GM13976 (cell line): ENCODE results near the gene SNX15.
"Not testable (repeated sequence)": the region's sequence is repeated elsewhere in the genome, so short reads cannot be mapped to it uniquely, and the experiment has no call there.

Experiments
- DNase-seq: peaks from one replicate; pipeline ENCODE4 v3.0.0; 2012; ENCODE audit warnings: low spot score
- CTCF ChIP-seq: IDR thresholded peaks from 2 replicates; pipeline ENCODE4 v1.5.1; 2012; ENCODE audit warnings: borderline replicate concordance, mild to moderate bottlenecking; ENCODE audit not compliant: insufficient read depth; ENCODE audit errors: extremely low read depth, missing control alignments, control extremely low read depth
- in situ Hi-C: fragments of 300-500 bp; cut with MboI; formaldehyde crosslinking; loops from one replicate; pipeline ENCODE4 v1.12.0; 2022; ENCODE audit warnings: low sequenced_read_pairs, mixed read lengths, inconsistent platforms; ENCODE audit not compliant: unreplicated experiment

SNX15 gene

GRCh38 chr11:65027213-65028067 lies at the start of gene SNX15:
Gene SNX15, plus strand, starts transcription at chr11:65027439. Its CDS starts 99 bp downstream, at chr11:65027538.
- in situ Hi-C loops = no loop called here
- DNase-seq = peak; percentile 94
- TF ChIP-seq CTCF = peak; percentile 38

- in situ Hi-C loops, DNase-seq: not testable (repeated sequence)
Measured at GRCh38 chr11:64983339-64983738, 43.9 kb upstream of the SNX15 start.

GRCh38 chr11:64987998-64988854 lies 39.0 kb upstream of the SNX15 start:
- in situ Hi-C loops = no loop called here
- DNase-seq = no peak
- no peak for TF ChIP-seq CTCF

GRCh38 chr11:64989416-64989815 lies 37.8 kb upstream of the SNX15 start:
- no peak for DNase-seq
- in situ Hi-C loops = no loop called here
- no peak for TF ChIP-seq CTCF

GRCh38 chr11:64990222-64990923 lies 36.9 kb upstream of the SNX15 start:
- in situ Hi-C loops = no loop called here
- TF ChIP-seq CTCF = no peak
- DNase-seq = no peak

- DNase-seq = no peak
- in situ Hi-C loops = no loop called here
- no peak for TF ChIP-seq CTCF
Measured at GRCh38 chr11:64994318-64994717, 32.9 kb upstream of the SNX15 start.
